Measurements from ENCODE around the gene DELE1. TPM values are rescaled to one million over a fixed set of nuclear protein-coding genes. Genes with fewer than 3 reads are reported as not detected.

Gene DELE1, protein sequence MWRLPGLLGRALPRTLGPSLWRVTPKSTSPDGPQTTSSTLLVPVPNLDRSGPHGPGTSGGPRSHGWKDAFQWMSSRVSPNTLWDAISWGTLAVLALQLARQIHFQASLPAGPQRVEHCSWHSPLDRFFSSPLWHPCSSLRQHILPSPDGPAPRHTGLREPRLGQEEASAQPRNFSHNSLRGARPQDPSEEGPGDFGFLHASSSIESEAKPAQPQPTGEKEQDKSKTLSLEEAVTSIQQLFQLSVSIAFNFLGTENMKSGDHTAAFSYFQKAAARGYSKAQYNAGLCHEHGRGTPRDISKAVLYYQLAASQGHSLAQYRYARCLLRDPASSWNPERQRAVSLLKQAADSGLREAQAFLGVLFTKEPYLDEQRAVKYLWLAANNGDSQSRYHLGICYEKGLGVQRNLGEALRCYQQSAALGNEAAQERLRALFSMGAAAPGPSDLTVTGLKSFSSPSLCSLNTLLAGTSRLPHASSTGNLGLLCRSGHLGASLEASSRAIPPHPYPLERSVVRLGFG
- total RNA-seq, result 10 to 100 TPM; 60.0 to 61.1 TPM
- polyA plus RNA-seq (2013, experiment 1 of 2), result 58.8 TPM
- polyA plus RNA-seq (2013, experiment 2 of 2), result 70.8 TPM
- 38.4 to 191 (median 75.5) reads per million in 172 experiments for total RNA-seq

DNA sequence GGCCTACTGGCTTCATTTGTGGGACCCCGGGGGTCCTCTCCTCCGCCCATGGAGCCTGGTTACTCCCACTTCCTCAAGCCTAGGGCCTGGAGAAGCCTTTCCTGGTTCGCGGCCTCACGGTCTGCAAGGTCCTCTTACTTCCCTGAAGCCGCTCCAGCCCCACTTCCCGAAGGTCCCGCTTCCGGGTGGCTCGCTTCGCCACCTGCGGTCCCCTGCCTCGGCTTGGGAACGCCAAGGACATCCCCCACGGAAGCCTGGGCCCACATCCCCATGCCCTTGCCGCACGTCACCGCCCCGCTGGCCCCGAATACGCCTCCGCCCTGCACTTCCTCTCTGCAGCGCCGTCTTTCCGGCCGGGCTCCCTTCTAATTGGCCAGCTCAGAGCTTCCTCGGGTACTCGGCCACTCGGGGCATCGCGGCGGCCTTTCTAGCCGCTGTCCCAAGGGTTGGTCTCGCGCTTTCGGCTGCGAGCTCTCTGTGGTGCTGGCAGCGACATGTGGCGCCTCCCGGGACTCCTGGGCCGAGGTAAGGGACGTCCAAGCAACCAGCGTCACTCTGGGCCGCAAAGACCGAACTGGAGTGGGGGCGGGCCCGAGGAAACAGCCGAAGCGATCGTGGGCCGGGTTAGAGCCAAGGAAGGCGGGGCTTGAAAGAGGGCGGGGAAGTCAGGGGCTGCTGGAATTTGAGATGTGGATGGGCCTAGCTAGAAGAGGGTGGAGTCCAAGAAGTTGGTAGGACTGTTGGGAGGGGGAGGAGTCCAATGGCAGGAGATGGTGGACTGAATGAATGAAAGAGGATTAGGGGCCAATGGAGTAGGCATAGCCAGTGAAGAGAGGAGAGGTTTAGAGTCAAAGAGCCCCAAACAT is at the start of gene DELE1:
Gene DELE1, plus strand, starts transcription at position 424 of the 866 bp plus-strand sequence. Its CDS starts 71 bp downstream, at position 495.
- TF ChIP-seq, protein P1, sequence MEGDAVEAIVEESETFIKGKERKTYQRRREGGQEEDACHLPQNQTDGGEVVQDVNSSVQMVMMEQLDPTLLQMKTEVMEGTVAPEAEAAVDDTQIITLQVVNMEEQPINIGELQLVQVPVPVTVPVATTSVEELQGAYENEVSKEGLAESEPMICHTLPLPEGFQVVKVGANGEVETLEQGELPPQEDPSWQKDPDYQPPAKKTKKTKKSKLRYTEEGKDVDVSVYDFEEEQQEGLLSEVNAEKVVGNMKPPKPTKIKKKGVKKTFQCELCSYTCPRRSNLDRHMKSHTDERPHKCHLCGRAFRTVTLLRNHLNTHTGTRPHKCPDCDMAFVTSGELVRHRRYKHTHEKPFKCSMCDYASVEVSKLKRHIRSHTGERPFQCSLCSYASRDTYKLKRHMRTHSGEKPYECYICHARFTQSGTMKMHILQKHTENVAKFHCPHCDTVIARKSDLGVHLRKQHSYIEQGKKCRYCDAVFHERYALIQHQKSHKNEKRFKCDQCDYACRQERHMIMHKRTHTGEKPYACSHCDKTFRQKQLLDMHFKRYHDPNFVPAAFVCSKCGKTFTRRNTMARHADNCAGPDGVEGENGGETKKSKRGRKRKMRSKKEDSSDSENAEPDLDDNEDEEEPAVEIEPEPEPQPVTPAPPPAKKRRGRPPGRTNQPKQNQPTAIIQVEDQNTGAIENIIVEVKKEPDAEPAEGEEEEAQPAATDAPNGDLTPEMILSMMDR (IDR thresholded peaks at IDR 0.05), result no peak
- Histone ChIP-seq H3K27me3 (ENCODE audit: control insufficient read depth in 1 of 2, insufficient read depth in 2 of 2, low read length in 2 of 2) (no peaks in the 10 kb centered on the region), H3K4me3 (ENCODE audit: low read length) (peak within 1 kb of the TSS; percentile 75), H3K9me3 (ENCODE audit: control insufficient read depth in 1 of 2, insufficient read depth in 1 of 2, low read length in 2 of 2) (no peaks in the 10 kb centered on the region), H3K36me3 (ENCODE audit: insufficient read depth, low read length) (peaks cover 33% of the 10 kb centered on the region), H3K4me1 (ENCODE audit: insufficient read depth, low read length) (peaks cover 30% of the 10 kb centered on the region), H3K27ac (ENCODE audit: low read depth in 1 of 2, low read length in 2 of 2) (peak within 1 kb of the TSS; percentile 94 to 96)
- H3K36me3 Mint-ChIP-seq (ENCODE audit: low read depth), result peaks cover 48% of the 10 kb centered on the region
- ChIA-PET POLR2A (interaction anchor here (0.7 to 3.4 kb wide), 25 partner anchors 9 to 1522 kb away, joined by 3 to 48 read pairs (median 4); partner anchors contain the start of genes ANKHD1, FCHSD1, HDAC3 and PCDH1), CTCF (interaction anchor here (1.6 to 3.8 kb wide), 3 partner anchors 37 to 232 kb away, joined by 8 to 20 read pairs (median 15); partner anchors contain the start of gene RNF14)
- H3K27ac Mint-ChIP-seq, result peak within 1 kb of the TSS; percentile 99
- ATAC-seq (ENCODE audit: poor library complexity) (peak; percentile 94), DNase-seq (peak; percentile 82 to 95 (median 87))
- no peaks in the 10 kb centered on the region for H3K27me3 Mint-ChIP-seq
- H3K9me3 Mint-ChIP-seq, result no peaks in the 10 kb centered on the region
- peak within 1 kb of the TSS; percentile 96 for H3K4me3 Mint-ChIP-seq
- peaks cover 45% of the 10 kb centered on the region for H3K4me1 Mint-ChIP-seq (ENCODE audit: low read depth)
- intact Hi-C loops (cut with DNase I, micrococcal nuclease), result loop anchor here (2.0 to 5.0 kb wide), 5 partner anchors 39 to 849 kb away; partner anchors contain the start of genes ARHGAP26 (in 1 of the 2) and RNF14 (in 1 of the 2)

DNA sequence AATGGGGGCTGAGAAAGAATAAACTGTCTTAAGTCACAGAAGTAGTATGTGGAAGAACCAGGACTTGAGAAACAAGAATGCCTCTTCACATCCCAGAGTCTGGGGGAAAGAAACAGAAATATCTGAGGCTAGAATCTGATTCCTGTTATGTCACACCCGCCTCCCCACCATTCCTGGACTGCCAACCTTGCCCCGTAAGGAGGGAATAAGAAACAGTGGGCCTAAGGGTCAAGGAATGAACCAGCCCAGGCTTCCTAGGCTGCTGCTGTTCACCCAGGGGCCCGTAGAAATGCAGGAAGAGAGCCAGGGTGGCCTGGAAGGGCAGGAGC is 49.8 kb upstream of the DELE1 start:
- Mint-ChIP-seq H3K27ac (no peak overlapping the region), H3K4me1 (ENCODE audit: low read depth) (peaks cover 24% of the 10 kb centered on the region), H3K27me3 (peaks cover 80% of the 10 kb centered on the region), H3K36me3 (ENCODE audit: low read depth) (no peaks in the 10 kb centered on the region), H3K9me3 (no peaks in the 10 kb centered on the region), H3K4me3 (no peak overlapping the region)
- ATAC-seq (ENCODE audit: poor library complexity) (no peak), DNase-seq (no peak)
- Histone ChIP-seq H3K27me3 (ENCODE audit: control insufficient read depth in 1 of 2, insufficient read depth in 2 of 2, low read length in 2 of 2) (peaks cover 46 to 49% of the 10 kb centered on the region in 2 experiments), H3K4me3 (ENCODE audit: low read length) (no peak overlapping the region), H3K27ac (ENCODE audit: low read depth in 1 of 2, low read length in 2 of 2) (no peak overlapping the region), H3K36me3 (ENCODE audit: insufficient read depth, low read length) (no peaks in the 10 kb centered on the region), H3K4me1 (ENCODE audit: insufficient read depth, low read length) (peaks cover 30% of the 10 kb centered on the region), H3K9me3 (ENCODE audit: control insufficient read depth in 1 of 2, insufficient read depth in 1 of 2, low read length in 2 of 2) (peaks cover 0 to 12% of the 10 kb centered on the region in 2 experiments)
- POLR2A ChIA-PET, result no interaction called here
- CTCF ChIA-PET, result no interaction called here
- TF ChIP-seq, protein P1 (IDR thresholded peaks at IDR 0.05), result no peak
- intact Hi-C loops (cut with DNase I, micrococcal nuclease), result no loop called here

Data from CD4-positive, alpha-beta T cell (primary cell).